Measurements from ENCODE around the gene ANXA11.

DNA sequence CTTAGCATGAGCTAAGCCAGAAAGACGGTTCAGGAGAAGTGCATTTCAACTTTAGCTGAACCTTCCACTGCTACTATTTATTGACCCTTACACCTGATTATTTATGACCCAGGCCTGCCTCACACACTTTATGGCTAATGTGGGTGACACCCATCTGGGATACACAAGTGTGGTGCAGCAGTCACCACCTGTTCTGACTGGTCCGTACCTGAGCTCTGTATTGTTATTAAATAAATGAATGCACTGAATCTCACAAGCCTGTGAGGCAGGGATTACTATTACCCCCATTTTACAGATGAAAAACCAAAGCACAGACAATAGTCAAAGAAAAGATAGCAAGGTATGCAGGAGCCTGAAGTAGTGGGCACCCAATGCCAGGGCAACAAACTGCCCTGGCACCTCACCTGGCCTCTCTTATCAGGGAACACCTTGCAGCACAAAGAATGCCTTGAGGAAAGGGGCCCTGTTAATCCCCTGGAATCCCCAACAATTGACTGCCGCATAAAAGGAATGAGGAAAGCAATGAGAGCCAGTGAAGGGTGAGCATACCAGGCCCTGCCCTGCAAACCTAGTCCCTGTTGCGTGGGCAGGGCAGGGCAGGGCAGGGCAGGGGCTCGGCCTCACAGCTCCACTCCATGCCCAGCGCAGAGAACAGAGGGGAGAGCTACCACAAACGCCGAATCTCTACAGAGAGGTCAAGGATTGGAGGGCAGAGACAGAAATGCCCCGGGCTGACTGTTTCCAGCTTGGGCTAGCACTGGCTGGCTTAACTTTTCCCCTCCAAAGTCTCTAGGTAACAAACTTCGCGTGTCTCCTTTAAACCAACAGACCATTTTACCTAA, 1.3 kb downstream of the ANXA11 start:
- TF ChIP-seq POLR2AphosphoS5 (IDR thresholded peaks at IDR 0.05) = no peak
- TF ChIP-seq CTCF (IDR thresholded peaks at IDR 0.05) = no peak
